ENCODE measurements around the gene PIPOX.

DNA sequence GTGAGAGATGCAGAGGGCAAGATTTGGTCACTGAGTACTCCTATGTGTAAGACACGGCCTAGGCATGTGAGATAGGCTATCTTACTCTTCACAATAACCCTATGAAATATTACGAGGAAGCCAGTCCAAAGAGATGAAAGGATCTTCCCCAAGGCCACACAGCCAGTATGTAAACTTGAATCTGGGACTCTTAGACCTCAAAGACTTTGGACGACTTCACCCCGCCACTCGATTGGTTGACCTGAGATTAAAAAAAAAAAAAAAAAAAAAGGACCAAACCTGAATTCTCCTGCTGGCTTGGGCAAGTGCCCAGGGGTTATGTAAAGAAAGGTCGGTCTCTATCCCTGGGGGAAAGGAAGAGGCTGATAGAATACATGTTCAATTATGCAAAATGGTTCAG lies 33.1 kb downstream of the PIPOX start:
- TF ChIP-seq POLR2A (IDR thresholded peaks at IDR 0.05) (no peak), EP300 (IDR thresholded peaks at IDR 0.05) (no peak), CTCF (IDR thresholded peaks at IDR 0.05) (no peak)
